Stimulated activated naive B cell treated with anti-CD40 and anti-IgM and Interleukin-4, amounts not matched to agents 10 μg/mL and 1 μg/mL and 100 μg/mL, for 72 hours (primary cell): ENCODE data around the gene CLK3.
"Not testable (repeated sequence)": the region's sequence is repeated elsewhere in the genome, so short reads cannot be mapped to it uniquely, and the experiment has no call there.

Experiments used
- ATAC-seq, 2 donors: fragments of 150-1000 bp; cut with Tn5 transposase; replicated peaks; 2 replicates each; pipeline ENCODE4 v1.10.0; 2021; ENCODE audit warnings: moderate library complexity in 1 of 2
- DNase-seq: peaks from one replicate; pipeline ENCODE4 v3.0.0; 2021
- H3K27ac Mint-ChIP-seq: one replicate; pipeline ENCODE4 v1.8.0; 2022; ENCODE audit warnings: mild to moderate bottlenecking, mixed read lengths
- H3K27me3 Mint-ChIP-seq, 2 donors: one replicate each; pipeline ENCODE4 v1.8.0; 2022; ENCODE audit warnings: mixed read lengths in 2 of 2
- H3K36me3 Mint-ChIP-seq, 2 donors: one replicate each; pipeline ENCODE4 v1.8.0; 2022; ENCODE audit warnings: mixed read lengths in 2 of 2, mild to moderate bottlenecking in 1 of 2
- H3K4me1 Mint-ChIP-seq, 2 donors: one replicate each; pipeline ENCODE4 v1.8.0; 2022; ENCODE audit warnings: mixed read lengths in 2 of 2, mild to moderate bottlenecking in 1 of 2
- H3K4me3 Mint-ChIP-seq, 2 donors: one replicate each; pipeline ENCODE4 v1.8.0; 2022; ENCODE audit warnings: mild to moderate bottlenecking in 2 of 2, mixed read lengths in 2 of 2, moderate library complexity in 1 of 2
- H3K9me3 Mint-ChIP-seq, 2 donors: one replicate each; pipeline ENCODE4 v1.8.0; 2022; ENCODE audit warnings: mixed read lengths in 2 of 2, mild to moderate bottlenecking in 1 of 2

Gene CLK3

GRCh38 chr15:74653426-74654102, 37.9 kb downstream of the CLK3 start:
- DNase-seq = no peak

DNA sequence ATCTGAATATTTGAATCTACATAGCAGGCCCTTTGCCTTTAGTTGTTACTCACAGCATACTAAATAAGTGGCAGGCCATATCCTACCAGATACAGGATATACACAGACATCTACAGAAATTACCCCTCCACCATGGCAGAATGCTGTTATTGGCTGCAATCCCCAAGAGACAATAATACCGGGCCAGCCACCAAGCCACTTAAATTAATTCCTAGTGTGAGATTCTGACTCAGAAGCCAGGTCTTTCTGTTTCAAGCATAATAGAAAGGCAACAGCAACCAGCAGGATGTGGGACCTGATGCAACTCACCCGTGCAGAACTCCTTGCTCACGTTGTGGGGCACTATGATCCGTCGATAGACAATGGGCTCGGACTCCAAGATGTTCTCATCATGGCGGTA, 39.8 kb downstream of the CLK3 start:
- no peak for DNase-seq
- Mint-ChIP-seq H3K27me3 (no peaks in the 10 kb centered on the region), H3K9me3 (no peaks in the 10 kb centered on the region), H3K36me3 (peaks cover 24 to 34% of the 10 kb centered on the region in 2 donors), H3K4me3 (no peak overlapping the region), H3K27ac (peak overlapping the region; percentile 47), H3K4me1 (peaks cover 25 to 45% of the 10 kb centered on the region in 2 donors)
- ATAC-seq = peak; percentile 78 to 79

More at GRCh38 chr15:74653426-74654102, 37.9 kb downstream of the CLK3 start:
- peak overlapping the region; percentile 5 for H3K27ac Mint-ChIP-seq
- ATAC-seq = peak; percentile 59 to 61
- no peak overlapping the region for H3K4me3 Mint-ChIP-seq
- H3K27me3 Mint-ChIP-seq = no peaks in the 10 kb centered on the region
- no peaks in the 10 kb centered on the region for H3K9me3 Mint-ChIP-seq
- H3K36me3 Mint-ChIP-seq = peaks cover 30 to 42% of the 10 kb centered on the region in 2 donors
- peaks cover 32 to 51% of the 10 kb centered on the region in 2 donors for H3K4me1 Mint-ChIP-seq

DNA sequence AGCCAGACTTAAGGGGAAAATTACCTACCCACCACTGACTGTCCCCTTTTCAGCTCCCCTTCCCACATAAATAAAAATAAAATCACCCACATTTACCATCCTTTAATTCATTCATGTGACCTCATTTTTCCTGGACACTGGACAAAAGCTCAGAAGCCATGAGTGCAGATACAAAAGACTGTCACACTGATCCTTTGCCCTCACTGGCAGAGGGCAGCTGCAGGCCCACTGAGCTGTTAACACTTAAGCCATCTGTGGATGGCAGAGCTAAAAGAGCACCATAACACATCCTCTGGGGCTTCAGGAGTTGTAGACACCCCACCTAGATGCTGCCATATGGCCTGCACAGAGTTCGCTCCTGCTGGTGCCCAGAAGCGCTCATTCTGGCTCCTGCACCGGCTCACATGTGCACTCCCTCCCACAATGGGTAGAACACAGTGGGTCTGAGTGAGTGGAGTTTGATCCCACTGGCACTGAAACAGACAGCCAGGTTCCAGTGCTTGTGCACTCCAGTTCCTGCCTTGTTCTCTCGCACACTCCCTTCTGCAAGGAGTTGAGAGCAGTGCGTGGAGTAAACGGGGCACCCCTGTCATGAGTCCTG, 41.4 kb downstream of the CLK3 start:
- H3K4me3 Mint-ChIP-seq = no peak overlapping the region
- H3K9me3 Mint-ChIP-seq = no peaks in the 10 kb centered on the region
- no peak for ATAC-seq
- H3K27me3 Mint-ChIP-seq = no peaks in the 10 kb centered on the region
- peaks cover 25 to 40% of the 10 kb centered on the region in 2 donors for H3K4me1 Mint-ChIP-seq
- H3K36me3 Mint-ChIP-seq = peaks cover 21 to 38% of the 10 kb centered on the region in 2 donors
- no peak for DNase-seq
- H3K27ac Mint-ChIP-seq = no peak overlapping the region

DNA sequence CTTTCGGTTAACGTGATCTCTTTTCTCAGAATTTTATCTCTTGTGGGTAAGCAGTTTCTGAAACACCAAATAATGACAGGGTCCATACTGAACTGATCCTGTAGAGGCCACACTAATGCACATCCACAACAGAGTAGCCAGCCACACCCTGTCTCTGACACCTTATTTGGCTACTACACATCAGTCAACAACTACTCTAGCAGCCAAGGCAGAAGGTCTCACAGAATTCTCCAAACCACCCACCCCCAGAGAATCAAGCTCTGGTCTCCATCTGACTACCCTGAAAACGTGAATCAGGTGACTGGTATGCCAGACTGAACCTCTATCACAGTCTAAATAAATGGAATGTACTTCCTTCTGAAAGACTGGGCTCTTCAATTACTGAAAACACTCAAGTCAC, 42.2 kb downstream of the CLK3 start:
- ATAC-seq (no peak), DNase-seq (no peak)
- Mint-ChIP-seq H3K27ac (no peak overlapping the region), H3K9me3 (no peaks in the 10 kb centered on the region), H3K4me3 (no peak overlapping the region), H3K36me3 (peaks cover 21 to 43% of the 10 kb centered on the region in 2 donors), H3K27me3 (no peaks in the 10 kb centered on the region), H3K4me1 (peaks cover 28 to 37% of the 10 kb centered on the region in 2 donors)

GRCh38 chr15:74661280-74661679, 45.6 kb downstream of the CLK3 start:
- H3K4me3 Mint-ChIP-seq, H3K9me3 Mint-ChIP-seq, H3K27ac Mint-ChIP-seq, ATAC-seq, H3K27me3 Mint-ChIP-seq, DNase-seq: not testable (repeated sequence)
- Mint-ChIP-seq H3K4me1 (peaks cover 13 to 15% of the 10 kb centered on the region in 2 donors), H3K36me3 (peaks cover 3 to 23% of the 10 kb centered on the region in 2 donors)

- DNase-seq (no peak), ATAC-seq (no peak)
- H3K36me3 Mint-ChIP-seq = peaks cover 3 to 23% of the 10 kb centered on the region in 2 donors
- H3K27ac Mint-ChIP-seq = no peak overlapping the region
- H3K9me3 Mint-ChIP-seq = no peaks in the 10 kb centered on the region
- H3K4me3 Mint-ChIP-seq = no peak overlapping the region
- no peaks in the 10 kb centered on the region for H3K27me3 Mint-ChIP-seq
- H3K4me1 Mint-ChIP-seq = peaks cover 9% of the 10 kb centered on the region in 2 donors
Observed at GRCh38 chr15:74662064-74662860, 46.6 kb downstream of the CLK3 start.

DNA sequence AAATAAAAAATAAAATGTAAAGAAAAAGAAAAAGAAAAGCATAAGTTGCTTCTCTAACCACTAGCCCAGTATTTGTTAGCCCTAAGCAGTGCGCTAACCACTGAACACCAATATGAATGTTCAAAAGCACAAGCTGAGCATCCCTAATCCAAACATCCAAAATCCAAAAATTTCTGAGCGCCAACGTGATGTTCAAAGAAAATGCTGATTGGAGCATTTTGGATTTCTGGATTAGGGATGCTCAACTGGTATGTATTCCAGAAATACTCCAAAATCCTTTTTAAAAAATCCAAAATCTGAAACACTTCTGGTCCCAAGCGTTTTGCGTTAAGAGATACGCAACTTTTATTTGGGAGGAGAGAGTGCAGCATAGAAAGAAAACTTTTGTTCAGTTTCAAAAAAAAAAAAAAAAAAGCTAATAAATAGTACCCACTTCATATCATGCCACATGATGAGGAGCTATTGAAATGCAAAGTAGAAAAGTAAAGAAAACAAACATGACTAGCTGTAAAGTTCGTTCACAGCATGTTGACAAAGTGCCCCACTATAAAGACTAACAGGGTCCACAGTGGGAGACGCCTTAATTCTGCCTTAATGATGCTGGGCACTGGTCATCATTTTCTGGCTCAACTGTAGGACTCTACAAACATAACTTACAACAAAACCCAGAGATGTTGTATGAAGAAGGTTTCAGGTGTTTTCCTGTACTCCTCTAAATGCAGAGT, 47.8 kb downstream of the CLK3 start:
- Mint-ChIP-seq H3K27me3 (no peaks in the 10 kb centered on the region), H3K36me3 (peaks cover 10 to 31% of the 10 kb centered on the region in 2 donors), H3K4me1 (peaks cover 5 to 9% of the 10 kb centered on the region in 2 donors), H3K27ac (no peak overlapping the region), H3K4me3 (no peak overlapping the region), H3K9me3 (no peaks in the 10 kb centered on the region)
- no peak for DNase-seq
- no peak for ATAC-seq

DNA sequence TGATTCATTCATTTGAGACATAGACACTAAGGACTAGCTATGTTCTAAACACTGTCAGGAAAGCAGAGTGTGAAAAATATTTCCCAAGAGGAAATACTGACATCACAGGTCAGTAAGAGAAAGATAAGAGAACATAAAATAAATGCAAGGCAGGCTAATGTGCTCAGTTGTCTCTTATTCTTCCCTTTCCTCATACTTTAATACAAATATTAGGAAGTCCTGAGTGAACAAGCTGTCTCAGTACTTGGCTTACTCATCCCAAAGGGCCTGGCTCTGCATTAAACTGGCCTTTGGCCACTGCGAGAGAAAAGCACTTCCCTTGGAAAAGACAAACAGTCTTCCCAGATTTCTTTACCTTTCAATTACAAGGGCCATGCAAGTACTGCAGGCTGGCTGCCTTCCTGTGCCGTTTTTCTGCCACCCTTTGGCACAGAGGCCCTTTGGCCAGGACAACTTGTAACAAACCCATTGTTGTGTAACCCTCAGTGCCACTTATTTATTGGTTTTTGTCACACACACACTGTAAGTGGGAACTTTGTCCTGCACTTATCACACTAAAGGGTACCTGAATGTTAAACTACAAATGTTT, 48.5 kb downstream of the CLK3 start:
- H3K36me3 Mint-ChIP-seq = peaks cover 10 to 32% of the 10 kb centered on the region in 2 donors
- H3K27me3 Mint-ChIP-seq = no peaks in the 10 kb centered on the region
- peaks cover 5 to 9% of the 10 kb centered on the region in 2 donors for H3K4me1 Mint-ChIP-seq
- peak overlapping the region; percentile 31 for H3K27ac Mint-ChIP-seq
- no peak overlapping the region for H3K4me3 Mint-ChIP-seq
- no peak for ATAC-seq
- DNase-seq = no peak
- no peaks in the 10 kb centered on the region for H3K9me3 Mint-ChIP-seq

DNA sequence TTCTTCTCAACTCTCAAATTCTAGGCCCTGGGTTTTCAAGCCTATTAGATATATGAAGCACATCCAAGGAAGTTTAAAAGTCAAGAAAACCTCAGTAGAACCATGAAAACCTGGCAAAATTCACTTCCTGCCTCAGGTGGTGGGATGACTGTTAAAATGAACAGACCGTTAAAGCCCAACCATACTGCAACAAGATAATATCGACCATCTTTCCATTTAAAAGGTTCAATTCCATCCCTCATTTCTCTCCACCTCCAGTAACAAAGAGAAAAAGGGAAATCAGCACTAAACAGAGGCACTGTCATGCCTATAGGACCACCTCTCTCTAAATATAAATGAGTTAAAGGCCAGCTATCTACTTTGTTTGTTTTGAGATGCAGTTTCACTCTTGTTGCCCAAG, 49.0 kb downstream of the CLK3 start:
- H3K4me1 Mint-ChIP-seq = peaks cover 5 to 9% of the 10 kb centered on the region in 2 donors
- no peak overlapping the region for H3K27ac Mint-ChIP-seq
- ATAC-seq (no peak), DNase-seq (no peak)
- H3K4me3 Mint-ChIP-seq = no peak overlapping the region
- no peaks in the 10 kb centered on the region for H3K9me3 Mint-ChIP-seq
- H3K27me3 Mint-ChIP-seq = no peaks in the 10 kb centered on the region
- peaks cover 10 to 32% of the 10 kb centered on the region in 2 donors for H3K36me3 Mint-ChIP-seq

DNA sequence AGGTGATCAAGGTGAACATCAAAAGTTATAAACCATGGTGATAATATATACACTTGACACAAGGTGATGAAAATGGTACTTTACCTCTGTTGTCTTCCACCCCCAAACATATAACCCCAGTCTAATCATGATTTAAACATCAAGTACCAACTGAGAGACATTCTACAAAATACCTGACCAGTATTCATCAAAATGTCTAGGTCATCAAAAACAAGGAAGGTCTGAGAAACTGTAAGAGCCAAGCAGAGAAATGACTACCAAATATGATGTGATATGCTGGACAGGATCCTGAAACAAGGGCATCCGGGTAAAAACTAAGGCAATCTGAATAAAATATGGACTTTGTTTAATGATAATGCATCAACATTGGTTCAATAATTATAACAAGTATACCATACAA, 52.3 kb downstream of the CLK3 start:
- DNase-seq (no peak), ATAC-seq (no peak)
- no peak overlapping the region for H3K27ac Mint-ChIP-seq
- H3K36me3 Mint-ChIP-seq = peaks cover 20 to 28% of the 10 kb centered on the region in 2 donors
- H3K9me3 Mint-ChIP-seq = no peaks in the 10 kb centered on the region
- no peaks in the 10 kb centered on the region for H3K27me3 Mint-ChIP-seq
- H3K4me3 Mint-ChIP-seq = no peak overlapping the region
- H3K4me1 Mint-ChIP-seq = peaks cover 3 to 9% of the 10 kb centered on the region in 2 donors

DNA sequence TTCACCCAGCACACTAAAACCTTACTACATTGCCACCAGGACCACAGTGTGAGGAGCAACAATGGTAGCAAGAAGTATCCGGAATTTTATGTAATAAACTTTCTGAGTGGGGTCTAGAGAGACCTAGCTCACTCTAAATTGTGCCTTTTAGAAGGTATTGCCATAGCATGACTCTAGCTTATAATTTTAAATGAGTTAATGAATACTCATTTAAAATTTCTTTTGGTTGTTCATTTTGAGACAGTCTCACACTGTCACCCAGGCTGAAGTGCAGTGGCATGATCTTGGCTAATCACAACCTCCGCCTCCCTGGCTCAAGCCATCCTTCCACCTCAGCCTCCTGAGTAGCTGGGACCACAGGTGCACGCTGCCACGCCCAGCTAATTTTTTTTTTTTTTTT, 54.0 kb downstream of the CLK3 start:
- H3K4me3 Mint-ChIP-seq = no peak overlapping the region
- H3K27me3 Mint-ChIP-seq = no peaks in the 10 kb centered on the region
- H3K36me3 Mint-ChIP-seq = peaks cover 27 to 40% of the 10 kb centered on the region in 2 donors
- peaks cover 0 to 10% of the 10 kb centered on the region in 2 donors for H3K4me1 Mint-ChIP-seq
- H3K27ac Mint-ChIP-seq = no peak overlapping the region
- no peaks in the 10 kb centered on the region for H3K9me3 Mint-ChIP-seq
- DNase-seq (no peak), ATAC-seq (no peak)

DNA sequence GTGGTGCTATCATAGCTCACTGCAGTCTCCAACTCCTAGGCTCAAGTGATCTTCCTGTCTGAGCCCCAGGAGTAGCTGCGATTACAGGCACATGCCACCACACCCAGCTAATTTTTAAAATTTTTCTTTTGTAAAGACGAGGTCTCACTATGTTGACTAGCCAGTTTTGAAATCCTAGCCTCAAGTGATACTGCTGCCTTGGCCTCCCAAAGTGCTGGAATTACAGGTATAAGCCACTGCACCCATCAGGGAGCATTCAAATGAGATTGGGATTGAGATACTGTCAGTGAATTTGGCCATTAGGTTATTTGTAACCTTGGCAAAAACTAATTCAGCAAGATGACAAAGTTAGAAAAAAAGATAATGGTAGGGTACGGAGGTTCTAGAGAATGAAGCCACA, 58.5 kb downstream of the CLK3 start:
- H3K9me3 Mint-ChIP-seq = no peaks in the 10 kb centered on the region
- peaks cover 5 to 22% of the 10 kb centered on the region in 2 donors for H3K4me1 Mint-ChIP-seq
- DNase-seq = no peak
- H3K27me3 Mint-ChIP-seq = no peaks in the 10 kb centered on the region
- no peak overlapping the region for H3K4me3 Mint-ChIP-seq
- H3K36me3 Mint-ChIP-seq = peaks cover 20 to 25% of the 10 kb centered on the region in 2 donors
- no peak for ATAC-seq
- H3K27ac Mint-ChIP-seq = no peak overlapping the region

DNA sequence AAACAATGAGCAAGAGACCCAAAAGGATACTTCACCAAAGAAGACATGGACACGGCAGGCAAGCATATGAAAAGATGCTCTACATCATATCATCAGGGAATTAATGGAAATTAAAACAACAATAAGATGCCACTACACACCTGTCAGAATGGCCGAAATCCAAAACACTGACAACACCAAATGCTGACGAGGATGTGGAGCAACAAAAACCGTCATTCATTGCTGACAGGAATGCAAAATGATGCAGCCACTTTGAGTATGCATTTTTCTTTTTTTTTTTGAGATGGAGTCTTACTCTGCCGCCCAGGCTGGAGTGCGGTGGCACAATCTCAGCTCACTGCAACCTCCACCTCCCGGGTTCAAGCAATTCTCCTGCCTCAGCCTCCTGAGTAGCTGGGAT, 61.2 kb downstream of the CLK3 start:
- no peak overlapping the region for H3K27ac Mint-ChIP-seq
- H3K27me3 Mint-ChIP-seq = no peaks in the 10 kb centered on the region
- no peaks in the 10 kb centered on the region for H3K9me3 Mint-ChIP-seq
- peaks cover 13 to 24% of the 10 kb centered on the region in 2 donors for H3K36me3 Mint-ChIP-seq
- no peak for ATAC-seq
- DNase-seq = no peak
- H3K4me3 Mint-ChIP-seq = no peak overlapping the region
- peaks cover 5 to 22% of the 10 kb centered on the region in 2 donors for H3K4me1 Mint-ChIP-seq
